Hematopoietic multipotent progenitor cell treated with erythropoietin and hydrocortisone succinate and interleukin-3 and kit ligand, for 4 days (in vitro differentiated cells): ENCODE data around the gene FBL.
"Not testable (repeated sequence)": the region's sequence is repeated elsewhere in the genome, so short reads cannot be mapped to it uniquely, and the experiment has no call there.

Experiments
- DNase-seq: peaks from one replicate; pipeline ENCODE4 v3.0.0-alpha.2; 2015

The FBL gene

DNA sequence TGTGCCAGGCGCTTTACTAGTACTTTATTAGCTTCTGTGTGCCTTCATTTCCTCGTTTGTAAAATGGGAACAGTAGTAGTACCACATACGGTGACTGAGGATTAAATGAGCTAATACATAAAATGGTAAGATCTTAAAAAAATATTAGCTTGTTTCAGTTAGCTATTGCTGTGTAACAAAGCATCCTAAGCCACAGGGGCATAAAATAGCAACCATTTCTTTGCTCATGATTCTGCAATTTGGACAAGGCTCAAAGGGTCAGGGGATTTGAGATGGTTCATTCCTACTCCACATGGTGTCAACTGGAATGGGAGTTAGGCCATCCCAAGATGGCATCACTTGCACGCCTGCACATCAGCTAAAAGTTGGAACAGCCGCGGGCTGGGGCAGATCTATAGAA lies 25.5 kb downstream of the FBL start:
- no peak for DNase-seq

DNA sequence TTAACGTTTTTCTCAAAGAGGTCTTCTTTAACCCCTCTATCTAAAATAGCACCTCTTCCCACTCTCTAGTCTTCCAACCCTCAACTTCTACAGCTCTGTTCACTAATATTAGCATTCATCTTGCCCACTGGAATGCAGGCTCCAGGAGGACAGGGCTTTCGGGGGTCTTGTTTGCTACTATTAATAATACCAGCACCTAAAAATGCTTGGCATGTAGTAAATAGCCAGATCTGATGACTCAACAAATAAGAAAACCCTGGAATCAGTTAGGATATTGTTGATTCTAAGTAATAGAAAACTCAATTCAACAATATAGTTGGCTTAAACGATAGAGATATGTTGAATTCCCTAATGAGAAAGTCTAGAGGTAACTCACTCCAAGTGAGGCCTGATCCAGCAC lies 26.4 kb downstream of the FBL start:
- no peak for DNase-seq

DNA sequence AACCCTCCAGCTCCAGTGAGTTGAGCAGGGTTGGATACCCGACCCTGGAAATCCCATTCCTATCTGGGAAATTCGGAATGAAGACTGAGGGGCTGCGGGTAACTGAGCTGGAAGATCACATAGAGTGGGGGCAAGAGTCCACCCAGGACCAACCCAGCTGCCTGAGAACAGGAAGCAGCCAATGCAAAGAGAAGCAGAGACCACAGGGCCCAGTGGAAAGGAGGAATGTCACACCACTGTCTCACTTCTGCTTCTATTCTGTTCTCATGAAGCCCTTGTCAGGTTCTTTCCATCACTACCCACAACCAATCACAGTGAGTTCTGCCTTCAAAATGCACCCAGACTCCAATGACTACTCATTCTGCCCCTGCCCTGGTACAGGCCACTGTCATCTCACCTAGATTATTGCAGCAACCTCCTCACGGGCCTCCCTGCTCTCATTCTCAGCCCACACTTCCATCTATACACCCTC lies 27.5 kb downstream of the FBL start:
- DNase-seq: no peak

DNA sequence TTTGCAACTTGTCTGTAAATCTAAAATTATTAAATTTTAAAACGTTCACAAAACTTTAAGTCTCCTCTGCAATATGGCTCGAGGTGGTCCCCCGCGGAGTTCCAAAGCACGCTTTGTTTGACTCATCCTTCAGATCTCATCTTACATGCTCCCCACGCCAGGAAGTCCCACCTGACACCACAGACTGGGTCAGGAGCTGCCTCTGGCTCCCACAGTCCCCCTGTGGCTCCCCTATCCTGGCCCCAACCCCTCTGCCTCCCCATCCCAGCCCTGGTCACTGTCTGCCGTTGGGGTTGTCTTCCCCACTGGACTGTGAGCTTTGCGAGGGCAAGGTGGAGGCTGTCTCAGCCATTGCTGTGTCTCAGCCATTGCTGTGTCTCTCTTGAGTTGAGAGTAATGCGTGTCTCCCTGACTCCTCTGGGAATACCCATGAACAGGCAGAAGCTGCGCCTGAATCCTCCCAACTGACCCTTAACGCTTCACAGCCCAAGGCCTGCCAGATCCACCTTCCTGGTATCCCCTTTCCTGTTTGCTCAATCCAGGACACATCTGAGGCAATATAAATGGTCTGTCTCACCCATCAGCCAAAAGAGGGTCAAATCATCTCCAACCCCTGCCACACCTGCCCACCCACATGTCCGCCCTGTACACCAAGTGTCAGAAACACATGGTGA lies 28.2 kb downstream of the FBL start:
- no peak for DNase-seq

DNA sequence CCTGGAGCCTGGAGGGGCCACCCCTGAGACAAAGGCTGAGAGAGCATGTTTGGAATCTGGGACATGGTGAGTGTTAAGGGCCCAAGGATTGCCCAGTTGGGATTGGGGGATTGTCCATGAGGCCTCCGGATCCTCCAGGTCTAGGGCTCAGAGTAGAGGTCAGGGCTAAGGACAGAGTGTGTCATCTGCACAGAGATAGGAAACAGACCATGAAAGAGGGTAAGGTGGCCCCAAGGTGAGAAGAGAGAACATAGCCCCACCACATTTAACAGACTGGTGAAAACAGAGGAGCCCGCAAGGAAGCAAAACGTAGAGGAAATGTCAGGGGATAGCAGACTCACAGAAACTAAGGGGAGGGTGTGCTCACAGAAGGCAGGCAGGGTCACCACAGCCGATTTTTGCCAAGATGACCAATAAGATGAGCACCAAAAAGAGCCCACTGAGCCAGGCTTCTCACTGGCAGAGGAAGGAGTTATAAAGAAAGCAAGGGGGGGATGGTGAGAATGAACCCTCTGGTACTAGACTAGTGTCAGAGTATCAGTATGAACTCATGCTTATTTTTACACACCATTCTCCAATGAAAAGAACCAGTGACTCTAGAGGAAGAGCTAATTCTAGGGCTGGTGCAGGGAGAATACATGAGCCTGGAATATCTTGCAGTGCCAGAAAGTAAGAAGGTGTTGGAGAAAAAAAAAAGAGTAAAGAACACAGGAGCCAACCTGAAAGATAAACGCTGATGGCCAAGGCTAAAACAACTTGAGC lies 29.7 kb downstream of the FBL start:
- no peak for DNase-seq

DNA sequence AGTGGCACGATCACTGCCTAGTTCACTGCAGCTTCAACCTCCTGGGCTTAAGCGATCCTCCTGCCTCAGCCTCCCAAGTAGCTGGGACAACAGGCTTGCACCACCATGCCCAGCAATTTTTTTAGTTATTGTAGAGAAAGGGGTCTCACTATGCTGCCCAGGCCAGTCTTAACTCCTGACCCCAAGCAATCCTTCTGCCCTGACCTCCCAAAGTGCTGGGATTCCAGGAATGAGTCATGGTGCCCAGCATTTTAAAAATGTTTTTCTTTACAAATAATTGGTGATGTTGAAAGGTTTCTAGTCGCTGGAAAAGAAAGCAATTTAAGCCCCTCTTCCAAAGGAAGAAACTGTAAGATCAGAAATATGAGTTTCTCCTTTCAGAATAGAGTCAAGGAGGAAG lies 31.6 kb downstream of the FBL start:
- DNase-seq: no peak

DNA sequence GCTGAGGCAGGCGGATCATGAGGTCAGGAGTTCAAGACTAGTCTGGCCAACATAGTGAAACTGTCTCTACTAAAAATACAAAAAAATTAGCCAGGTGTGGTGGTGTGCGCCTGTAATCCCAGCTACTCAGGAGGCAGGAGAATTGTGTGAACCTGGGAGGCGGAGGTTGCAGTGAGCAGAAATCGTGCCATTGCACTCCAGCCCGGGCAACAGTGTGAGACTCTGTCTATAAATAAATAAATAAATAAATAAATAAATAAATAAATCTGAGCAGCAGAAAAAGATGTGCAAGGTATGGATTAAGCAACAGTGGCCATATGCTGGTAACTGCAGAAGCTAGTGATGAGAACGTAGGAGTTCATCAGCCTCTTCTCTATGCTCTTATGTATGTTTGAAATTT lies 32.1 kb downstream of the FBL start:
- DNase-seq: not testable (repeated sequence)

DNA sequence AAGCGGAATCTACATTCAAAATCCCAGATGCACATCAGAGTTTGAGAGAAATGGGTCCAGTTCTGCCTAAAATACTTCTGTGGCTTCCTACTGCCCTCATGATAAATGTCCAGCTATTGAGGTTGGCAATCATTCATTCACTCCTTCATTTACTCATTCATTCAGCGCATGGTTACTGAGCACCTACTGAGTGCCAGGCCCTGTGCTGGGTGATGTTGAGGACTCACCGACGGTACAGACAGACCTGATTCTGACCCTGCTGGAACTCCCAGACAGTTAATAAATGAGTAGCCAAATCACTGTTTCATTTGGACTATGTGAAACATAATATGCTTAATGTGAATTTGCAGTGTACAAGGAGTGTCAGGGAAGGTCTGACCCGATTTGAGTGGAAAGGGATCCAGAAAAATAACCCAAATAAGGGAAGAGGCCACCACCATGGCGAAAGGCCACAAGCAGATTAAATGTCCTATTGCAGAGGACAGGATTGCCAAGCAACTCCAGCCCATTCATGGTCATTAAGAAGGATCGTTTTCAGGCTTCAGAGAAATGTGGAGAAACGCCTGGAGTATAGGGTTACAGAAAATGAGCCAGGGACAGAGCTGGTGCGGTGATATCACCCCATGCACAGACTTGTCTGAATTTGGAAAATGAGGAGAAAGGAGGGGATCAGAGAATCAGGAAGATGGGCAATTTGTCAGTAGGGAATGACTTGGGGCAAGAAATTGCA lies 32.8 kb downstream of the FBL start:
- no peak for DNase-seq

DNA sequence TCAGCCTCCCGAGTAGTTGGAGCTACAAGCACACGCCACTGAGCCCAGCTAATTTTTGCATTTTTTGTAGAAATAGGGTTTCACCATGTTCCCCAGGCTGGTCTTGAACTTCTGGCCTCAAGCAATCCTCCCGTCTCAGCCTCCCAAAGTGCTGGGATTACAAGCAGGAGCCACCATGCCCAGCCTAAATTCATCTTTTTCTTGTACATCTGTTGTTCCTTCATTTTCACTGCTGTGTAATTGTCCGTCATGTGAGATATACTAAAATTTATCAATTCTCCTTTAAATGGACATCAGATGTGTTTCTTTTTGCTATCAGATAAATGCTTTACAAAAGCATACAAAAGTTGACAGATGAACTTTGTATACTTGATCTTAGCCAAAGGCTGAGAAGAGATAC lies 35.1 kb downstream of the FBL start:
- DNase-seq: no peak

DNA sequence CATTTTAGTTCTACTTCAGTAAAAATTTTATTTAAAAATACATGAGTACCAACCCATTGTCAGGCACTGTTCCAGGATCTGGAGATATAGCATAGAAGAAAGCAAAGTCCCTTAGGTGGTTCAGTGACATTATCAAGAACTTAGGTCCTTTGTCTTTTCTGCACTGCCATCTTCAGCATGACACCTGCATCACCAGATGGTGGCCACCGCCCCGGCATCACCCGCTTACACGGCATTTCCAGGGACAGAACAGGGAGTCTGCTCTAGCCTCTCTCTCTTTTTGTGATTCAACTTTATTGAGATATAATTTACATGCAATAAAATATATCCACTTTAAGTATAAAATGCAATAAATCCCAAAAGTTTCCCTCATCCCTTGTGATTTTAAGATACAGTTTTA lies 35.8 kb downstream of the FBL start:
- no peak for DNase-seq

DNA sequence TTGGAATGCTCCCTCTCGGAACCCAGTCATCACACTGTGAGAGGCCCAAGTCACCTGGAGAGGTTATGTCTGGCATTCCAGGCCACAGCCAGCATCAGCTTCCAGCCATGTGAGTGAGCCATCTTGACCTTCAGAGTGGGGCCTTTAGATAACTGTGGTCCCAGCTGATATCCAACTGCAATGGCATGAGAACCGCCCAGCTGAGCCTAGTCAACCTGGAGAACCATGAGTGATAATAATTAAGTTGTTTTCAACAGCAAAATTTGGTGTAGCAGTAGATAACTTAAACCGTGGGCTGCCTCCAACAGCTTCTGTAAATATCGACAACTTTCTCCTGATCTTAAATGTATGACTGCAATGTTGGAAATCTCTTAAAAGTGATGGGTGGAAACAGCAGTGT lies 36.8 kb downstream of the FBL start:
- DNase-seq: no peak

DNA sequence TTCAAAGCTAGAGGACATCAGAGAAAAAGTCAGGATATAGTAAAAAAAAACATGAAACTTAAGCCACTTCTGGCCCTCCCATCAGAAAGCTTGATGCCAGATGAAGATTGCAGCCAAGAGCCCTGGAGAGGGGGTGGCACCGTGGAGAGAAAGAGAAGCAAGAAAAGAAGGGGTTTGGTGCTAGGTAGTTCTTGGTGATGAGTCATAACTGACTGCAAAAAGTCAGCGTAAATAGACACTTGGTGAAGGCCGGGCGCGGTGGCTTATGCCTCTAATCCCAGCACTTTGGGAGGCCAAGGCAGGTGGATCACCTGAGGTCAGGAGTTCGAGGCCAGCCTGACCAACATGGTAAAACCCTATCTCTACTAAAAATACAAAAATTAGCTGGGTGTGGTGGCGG lies 37.5 kb downstream of the FBL start:
- not testable (repeated sequence) for DNase-seq

DNA sequence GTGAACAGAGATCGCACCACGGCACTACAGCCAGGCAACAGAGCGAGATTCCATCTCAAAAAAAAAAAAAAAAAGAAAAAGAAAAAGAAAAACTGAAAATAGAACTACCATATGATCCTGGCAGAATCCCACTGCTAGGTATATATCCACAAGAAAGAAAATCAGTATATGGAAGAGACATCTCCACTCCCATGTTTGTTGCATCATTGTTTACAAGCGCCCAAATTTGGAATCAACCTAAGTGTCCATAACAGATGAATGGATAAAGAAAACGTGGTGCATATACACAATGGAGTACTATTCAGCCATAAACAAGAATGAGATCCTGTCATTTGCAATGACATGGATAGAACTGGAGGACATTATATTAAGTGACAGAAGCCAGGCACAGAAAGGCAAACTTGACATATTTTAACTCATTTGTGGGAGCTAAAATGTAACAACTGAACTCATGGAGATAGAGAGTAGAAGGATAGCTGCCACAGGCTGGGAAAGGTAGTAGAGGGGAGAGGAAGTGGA lies 38.3 kb downstream of the FBL start:
- no peak for DNase-seq

DNA sequence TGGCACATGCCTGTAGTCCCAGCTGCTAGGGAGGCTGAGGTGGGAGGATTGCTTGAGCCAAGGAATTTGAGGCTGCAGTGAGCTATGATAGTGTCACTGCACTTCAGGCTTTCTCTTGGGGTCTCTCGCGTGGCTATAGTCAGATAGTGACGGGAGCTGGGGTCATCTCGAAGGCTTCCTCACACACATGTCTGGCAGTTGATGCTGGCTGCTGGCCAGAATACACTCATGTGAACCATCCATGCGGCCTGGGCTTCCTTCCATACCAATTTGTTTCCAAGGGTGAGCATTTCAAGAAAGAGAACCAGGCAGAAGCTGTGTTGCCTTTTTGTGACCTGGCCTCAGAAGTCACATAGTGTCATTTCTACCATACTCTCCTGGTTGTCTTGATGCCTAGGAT lies 41.1 kb downstream of the FBL start:
- DNase-seq: peak; percentile 13

DNA sequence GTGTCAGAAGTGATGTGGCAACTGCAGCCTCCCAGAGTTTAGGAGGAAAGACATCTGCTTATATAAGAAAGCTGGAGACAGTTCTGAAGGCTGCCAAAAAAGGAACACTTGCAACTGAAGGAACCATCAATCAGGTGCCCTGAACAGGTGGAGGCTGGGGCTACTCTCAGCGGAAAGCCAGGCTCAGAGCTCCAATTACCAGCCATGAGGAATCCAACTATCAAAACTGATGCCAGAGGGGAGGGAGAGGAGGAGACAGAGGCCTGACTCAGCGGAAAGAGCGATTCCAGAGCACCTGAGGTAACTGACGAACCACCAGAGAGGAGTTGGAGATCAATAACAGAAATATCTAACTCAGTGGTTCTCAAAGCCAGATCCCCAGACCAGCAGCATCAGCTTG lies 43.2 kb downstream of the FBL start:
- no peak for DNase-seq

DNA sequence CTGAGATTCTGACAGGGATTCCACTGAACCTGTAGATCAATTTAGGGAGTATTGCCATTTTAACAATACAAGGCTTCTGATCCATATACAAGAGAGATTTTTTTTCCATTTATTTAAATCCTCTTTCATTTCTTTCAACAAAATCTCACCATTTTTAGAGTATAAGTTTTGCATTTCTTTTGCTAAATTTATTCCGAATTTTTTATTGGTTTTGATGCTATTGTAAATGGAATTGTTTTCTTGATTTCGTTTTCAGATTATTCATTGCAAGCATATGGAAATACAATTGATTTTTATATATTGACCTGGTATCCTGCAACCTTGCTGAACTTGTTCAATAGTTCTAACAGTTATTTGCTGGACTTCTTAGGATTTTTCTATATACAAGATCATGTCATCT lies 49.1 kb downstream of the FBL start:
- no peak for DNase-seq

DNA sequence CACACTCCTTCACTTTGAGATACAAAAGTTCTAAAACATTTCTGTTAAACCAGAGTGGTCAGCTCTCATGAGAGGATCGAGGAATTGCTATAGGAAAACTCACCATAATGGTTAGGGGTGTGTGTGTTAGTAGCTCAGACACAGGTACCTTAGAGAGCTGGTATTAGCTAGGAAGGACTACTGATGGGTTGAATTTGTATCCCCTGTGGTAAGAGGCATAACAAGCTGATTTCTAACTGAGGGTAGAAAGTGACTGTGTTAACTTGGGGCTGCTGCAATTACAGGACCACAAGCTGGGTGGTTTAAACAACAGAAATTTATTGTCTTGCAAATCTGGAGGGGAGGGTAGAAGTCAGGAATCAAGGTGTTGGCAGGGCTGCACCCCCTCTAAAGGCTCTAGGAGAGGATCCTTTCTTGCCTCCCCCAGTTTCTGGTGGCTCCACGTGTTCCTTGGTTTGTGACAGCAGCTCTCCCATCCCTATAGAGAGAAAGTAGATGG lies 50.1 kb downstream of the FBL start:
- no peak for DNase-seq

DNA sequence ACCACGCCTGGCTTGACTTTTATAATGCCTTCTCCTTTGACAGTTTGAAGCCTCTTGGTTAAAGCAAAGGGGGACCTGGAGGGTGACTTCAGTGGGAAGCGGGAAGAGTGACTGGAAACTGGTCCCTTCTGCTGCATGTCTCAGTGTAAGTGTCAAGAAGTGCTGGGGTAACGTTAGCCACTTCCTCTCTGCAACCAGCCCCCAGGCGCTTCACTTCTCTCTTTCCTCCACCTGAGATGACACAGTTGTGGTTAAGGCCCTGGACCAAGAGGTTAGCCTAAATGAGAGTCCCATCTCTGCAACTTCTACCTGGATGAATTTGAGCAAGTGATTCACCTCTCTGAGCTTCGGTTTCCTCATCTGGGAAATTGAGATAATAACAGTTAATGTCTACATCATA lies 51.2 kb downstream of the FBL start:
- peak; percentile 7 for DNase-seq

DNA sequence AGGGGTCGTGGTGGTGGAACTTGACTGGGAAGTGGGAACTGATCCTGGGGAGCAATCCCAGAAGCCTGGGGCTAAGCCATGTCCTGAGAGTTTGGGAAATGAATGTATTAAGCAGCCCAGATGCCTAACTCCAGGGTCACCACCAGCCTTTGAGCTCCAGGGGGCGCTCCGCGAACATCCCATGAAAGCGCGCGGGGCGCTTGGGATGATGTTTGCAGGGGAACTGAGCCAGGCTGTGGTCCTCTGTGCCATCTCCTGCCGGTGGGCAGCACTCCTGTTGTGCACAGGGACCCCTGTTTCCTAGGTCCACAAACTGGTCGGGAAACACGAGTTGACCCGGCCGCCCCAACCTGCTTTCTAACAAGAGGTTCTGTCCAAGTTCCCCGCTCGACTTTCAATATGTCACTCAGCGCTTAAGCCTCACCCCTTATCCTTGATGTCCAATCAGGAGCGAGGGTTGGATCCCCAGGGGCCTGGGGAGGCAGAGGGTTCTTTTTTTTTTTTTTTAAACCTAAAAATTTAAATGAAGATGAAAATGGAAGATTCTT lies 53.1 kb downstream of the FBL start:
- DNase-seq: peak; percentile 84

DNA sequence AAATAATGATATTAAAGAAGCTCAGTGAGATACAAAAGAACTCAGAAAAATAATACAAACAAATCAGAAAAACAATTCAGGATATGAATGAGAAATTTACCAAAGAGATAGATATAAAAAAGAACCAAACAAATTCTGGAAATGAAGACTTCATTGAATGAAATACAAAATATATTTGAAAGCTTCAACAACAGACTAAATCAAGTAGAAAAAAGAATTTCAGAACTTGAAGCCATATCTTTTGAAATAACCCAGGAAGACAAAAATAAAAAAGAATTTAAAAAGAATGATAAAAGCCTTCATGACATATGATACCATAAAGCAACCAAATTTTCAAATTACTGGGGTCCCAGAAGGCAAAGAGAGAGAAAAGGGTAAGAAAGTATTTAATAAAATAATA lies 57.9 kb downstream of the FBL start:
- no peak for DNase-seq
